ENCODE measurements around the gene MAIP1.

MAIP1 gene

GRCh38 chr2:199994371-199994770 is 39.0 kb downstream of the MAIP1 start:
- H3K4me3 ChIP-seq (ENCODE audit: low read depth, low read length): no peak overlapping the region
- H3K36me3 ChIP-seq: no peaks in the 10 kb centered on the region
- no peaks in the 10 kb centered on the region for H3K4me1 ChIP-seq
- no peaks in the 10 kb centered on the region for H3K9me3 ChIP-seq
- no peaks in the 10 kb centered on the region for H3K27me3 ChIP-seq
- DNase-seq: no peak
- TF ChIP-seq CTCF (IDR thresholded peaks at IDR 0.05; ENCODE audit: low read depth, low read length): no peak

- no peak for DNase-seq
- H3K9me3 ChIP-seq: no peaks in the 10 kb centered on the region
- H3K4me3 ChIP-seq (ENCODE audit: low read depth, low read length): no peak overlapping the region
- no peaks in the 10 kb centered on the region for H3K27me3 ChIP-seq
- H3K36me3 ChIP-seq: no peaks in the 10 kb centered on the region
- TF ChIP-seq CTCF (IDR thresholded peaks at IDR 0.05; ENCODE audit: low read depth, low read length): no peak
- no peaks in the 10 kb centered on the region for H3K4me1 ChIP-seq
These were observed 39.5 kb downstream of the MAIP1 start for GRCh38 chr2:199994896-199995295.

GRCh38 chr2:199997296-199997695 is 41.9 kb downstream of the MAIP1 start:
- H3K36me3 ChIP-seq: no peaks in the 10 kb centered on the region
- TF ChIP-seq CTCF (IDR thresholded peaks at IDR 0.05; ENCODE audit: low read depth, low read length): no peak
- H3K4me1 ChIP-seq: no peaks in the 10 kb centered on the region
- no peak for DNase-seq
- no peaks in the 10 kb centered on the region for H3K27me3 ChIP-seq
- H3K4me3 ChIP-seq (ENCODE audit: low read depth, low read length): no peak overlapping the region
- H3K9me3 ChIP-seq: no peaks in the 10 kb centered on the region

DNA sequence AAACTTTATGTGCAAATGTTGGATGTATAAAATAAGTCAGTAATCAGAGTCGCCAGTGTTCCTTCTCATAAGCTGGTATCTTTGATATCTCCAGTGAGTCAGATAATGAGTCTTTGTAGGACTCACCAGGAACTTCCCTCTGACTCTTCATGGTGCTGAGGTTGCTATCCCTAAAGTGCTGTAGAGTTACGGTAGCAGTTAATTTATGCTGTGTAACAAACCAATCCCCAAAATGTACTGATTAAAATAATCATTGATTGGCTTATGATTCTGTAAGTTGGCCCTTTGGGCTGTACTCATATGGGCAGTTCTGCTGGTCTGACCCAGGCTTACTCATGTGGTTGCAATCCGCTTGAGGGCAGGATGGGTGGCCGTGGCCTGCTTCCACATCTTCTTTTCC is 43.8 kb downstream of the MAIP1 start:
- Histone ChIP-seq H3K9me3 (no peaks in the 10 kb centered on the region), H3K36me3 (no peaks in the 10 kb centered on the region), H3K4me1 (no peaks in the 10 kb centered on the region), H3K27me3 (no peaks in the 10 kb centered on the region), H3K4me3 (ENCODE audit: low read depth, low read length) (no peak overlapping the region)
- DNase-seq: no peak
- TF ChIP-seq CTCF (IDR thresholded peaks at IDR 0.05; ENCODE audit: low read depth, low read length): no peak

DNA sequence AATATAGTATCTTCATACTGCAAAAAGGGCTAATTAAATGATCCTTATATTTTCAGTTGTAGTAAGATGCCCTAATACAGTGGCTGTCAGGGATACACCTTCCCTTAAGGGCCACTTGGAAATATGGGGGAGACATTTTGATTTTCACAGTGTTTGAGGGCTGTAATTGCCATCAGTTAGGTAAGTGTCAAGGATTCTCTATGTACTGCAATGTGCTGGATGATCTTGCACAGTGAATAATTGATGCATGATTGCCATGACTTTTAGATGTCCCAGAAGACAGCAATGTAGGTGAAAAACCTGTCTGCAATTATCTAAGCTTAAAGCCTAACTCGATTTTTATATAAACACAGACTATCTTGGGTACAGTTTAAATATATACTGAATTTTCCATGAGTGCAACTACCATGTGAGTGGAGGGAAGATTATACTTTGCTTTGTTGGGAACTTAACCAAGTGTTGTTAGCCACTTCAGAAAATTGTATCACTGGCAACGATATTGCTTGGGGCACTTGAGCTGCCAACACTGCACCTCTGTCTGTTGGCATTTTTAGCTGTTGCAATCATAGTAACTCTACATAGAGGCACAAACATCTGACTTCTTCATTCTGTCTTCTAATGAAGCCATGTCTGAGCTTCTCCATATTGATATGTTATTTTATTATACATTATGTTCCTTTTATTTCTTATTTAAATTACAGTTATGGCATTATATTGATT is 45.2 kb downstream of the MAIP1 start:
- TF ChIP-seq CTCF (IDR thresholded peaks at IDR 0.05; ENCODE audit: low read depth, low read length): no peak
- no peaks in the 10 kb centered on the region for H3K4me1 ChIP-seq

DNA sequence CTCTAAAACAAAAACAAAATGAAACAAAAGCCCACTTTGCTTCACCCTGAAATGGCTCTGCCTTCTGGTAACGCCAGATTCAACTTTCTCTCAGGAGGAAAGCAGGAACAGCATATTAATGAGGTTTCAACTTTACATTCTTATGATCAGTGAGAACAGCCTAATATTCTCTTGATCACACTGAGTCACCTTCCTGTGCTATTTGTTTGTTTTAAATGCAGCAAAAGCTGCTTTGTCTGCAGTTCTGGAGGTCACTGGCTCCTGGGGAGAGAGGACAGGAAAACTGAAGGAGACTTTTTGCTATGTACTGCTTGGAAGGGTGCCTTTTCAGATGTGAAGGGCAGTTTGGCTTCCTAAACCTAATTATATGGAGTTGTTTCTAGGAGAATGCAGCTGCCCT is 48.1 kb downstream of the MAIP1 start:
- no peak for DNase-seq
- Histone ChIP-seq H3K4me3 (ENCODE audit: low read depth, low read length) (no peak overlapping the region), H3K4me1 (no peaks in the 10 kb centered on the region), H3K36me3 (no peaks in the 10 kb centered on the region), H3K27me3 (no peaks in the 10 kb centered on the region), H3K9me3 (no peaks in the 10 kb centered on the region)
- no peak for TF ChIP-seq CTCF (IDR thresholded peaks at IDR 0.05; ENCODE audit: low read depth, low read length)

More for the DNA sequence above, 45.2 kb downstream of the MAIP1 start:
- no peaks in the 10 kb centered on the region for H3K9me3 ChIP-seq
- H3K27me3 ChIP-seq: no peaks in the 10 kb centered on the region
- DNase-seq: no peak
- H3K4me3 ChIP-seq (ENCODE audit: low read depth, low read length): no peak overlapping the region
- no peaks in the 10 kb centered on the region for H3K36me3 ChIP-seq
